HepG2 (cell line): ENCODE measurements around the gene MCMBP. TPM values are rescaled to one million over a fixed set of nuclear protein-coding genes. Genes with fewer than 3 reads are reported as not detected.

Experiments
- FOXP1 ChIP-seq, 2 experiments: fragments of 450-650 bp in 1 of 2; IDR thresholded peaks; 2 replicates each; pipeline ENCODE4 v1.6.1; 2017 to 2018; ENCODE audit warnings: antibody characterized with exemption in 1 of 2
- GMEB1 ChIP-seq: sonication (generic); formaldehyde crosslinking; IDR thresholded peaks from 2 replicates; pipeline ENCODE4 v1.5.1; 2020; ENCODE audit warnings: missing genetic modification reagents, mild to moderate bottlenecking, borderline replicate concordance
- HOXA7 ChIP-seq: sonication (generic); formaldehyde crosslinking; IDR thresholded peaks from 2 replicates; pipeline ENCODE4 v1.8.1; 2022; ENCODE audit warnings: mild to moderate bottlenecking, missing genetic modification reagents, moderate library complexity
- JARID2 ChIP-seq: sonication (generic); formaldehyde crosslinking; IDR thresholded peaks from 2 replicates; pipeline ENCODE4 v1.8.1; 2023; ENCODE audit warnings: missing genetic modification reagents, inconsistent platforms; ENCODE audit not compliant: insufficient replicate concordance
- PATZ1 ChIP-seq: sonication (generic); formaldehyde crosslinking; IDR thresholded peaks from 2 replicates; pipeline ENCODE4 v1.4.0; 2020; ENCODE audit warnings: missing genetic modification reagents
- SMAD3 ChIP-seq: sonication (generic); formaldehyde crosslinking; IDR thresholded peaks from 2 replicates; pipeline ENCODE4 v1.4.0; 2020; ENCODE audit warnings: missing genetic modification reagents
- SP2 ChIP-seq: sonication (generic); formaldehyde crosslinking; IDR thresholded peaks from 2 replicates; pipeline ENCODE4 v1.5.1; 2020; ENCODE audit warnings: mild to moderate bottlenecking, missing genetic modification reagents
- ZBTB46 ChIP-seq: sonication (generic); formaldehyde crosslinking; IDR thresholded peaks from 2 replicates; pipeline ENCODE4 v1.4.0; 2020; ENCODE audit warnings: mild to moderate bottlenecking, missing genetic modification reagents, borderline replicate concordance
- ZFX ChIP-seq: sonication (generic); formaldehyde crosslinking; IDR thresholded peaks from 2 replicates; pipeline ENCODE4 v1.4.0; 2020; ENCODE audit warnings: mild to moderate bottlenecking, low read depth, missing genetic modification reagents, moderate library complexity
- ZNF180 ChIP-seq: sonication (generic); formaldehyde crosslinking; IDR thresholded peaks from 2 replicates; pipeline ENCODE4 v1.4.0; 2020; ENCODE audit warnings: low read depth, missing genetic modification reagents, borderline replicate concordance
- ZNF280D ChIP-seq: sonication (generic); formaldehyde crosslinking; IDR thresholded peaks from 2 replicates; pipeline ENCODE4 v1.5.1; 2020; ENCODE audit warnings: mild to moderate bottlenecking, missing genetic modification reagents
- ZNF281 ChIP-seq: sonication (generic); formaldehyde crosslinking; IDR thresholded peaks from 2 replicates; pipeline ENCODE4 v1.4.0; 2020; ENCODE audit warnings: missing genetic modification reagents, borderline replicate concordance
- polyA plus RNA-seq, 8 experiments: library from polyadenylated mRNA; depleted of rRNA in 3 of 8; stranded (reverse) in 7 of 8; unstranded in 1 of 8; fragments of >200 nt; fragmentation: Illumina TruSeq in 4 of 8; extraction: Trizol in 4 of 8; gene quantifications; 2 replicates each; pipeline versions ENCODE4 v1.2.1 to v1.2.3, GENCODE V29; 2011 to 2016; ENCODE audit warnings: low read depth in 4 of 8, missing spikeins in 1 of 8, mixed read lengths in 1 of 8; ENCODE audit not compliant: insufficient read depth in 1 of 8
- total RNA-seq, 5 experiments: library from RNA; depleted of rRNA; stranded (reverse); fragments of >200 nt; fragmentation: Illumina TruSeq; extraction: Trizol; gene quantifications; 2 replicates each; pipeline ENCODE4 v1.2.3, GENCODE V29; 2016; ENCODE audit warnings: low read depth in 1 of 5

MCMBP gene
- total and polyA plus RNA-seq, 2 of the 13 experiments (the other 11 are each of a cell fraction or from before 2014, with no cell fraction given) = 35.7 to 62.4 TPM

- TF ChIP-seq PATZ1 (CRISPR knock-in tag) = 0 out of 2 replicates have a peak, but pooled peaks have one; percentile 21
- no peak; the same call in 1 of the 2 replicates for TF ChIP-seq ZNF281 (CRISPR knock-in tag)
- TF ChIP-seq SP2 = no peak
- TF ChIP-seq SMAD3 (CRISPR knock-in tag) = no peak
- no peak for TF ChIP-seq ZNF280D (CRISPR knock-in tag)
- no peak for TF ChIP-seq ZFX (CRISPR knock-in tag)
- TF ChIP-seq FOXP1 (IDR thresholded peaks at IDR 0.05) = no peak
- peak; percentile 60 for TF ChIP-seq FOXP1 (CRISPR knock-in tag; IDR thresholded peaks at IDR 0.05)
- TF ChIP-seq ZBTB46 = no peak
- TF ChIP-seq HOXA7 (CRISPR knock-in tag) = no peak
- no peak for TF ChIP-seq ZNF180 (CRISPR knock-in tag)
- TF ChIP-seq JARID2 = no peak
- TF ChIP-seq GMEB1 = 0 out of 2 replicates have a peak, but pooled peaks have one; percentile 10
Measured at GRCh38 chr10:119896061-119896655, 23.5 kb upstream of the MCMBP start (continued).
